T-helper 17 cell (primary cell): Measurements from ENCODE around the gene MYEOV. TPM values are rescaled to one million over a fixed set of nuclear protein-coding genes. Genes with fewer than 3 reads are reported as not detected.

Experiments
- ATAC-seq: fragments of 150-1000 bp; cut with Tn5 transposase; 2 replicates; pipeline ENCODE4 v1.10.0; 2021; ENCODE audit warnings: mild to moderate bottlenecking, moderate library complexity
- DNase-seq, 3 donors: peaks; one replicate each; pipeline versions ENCODE4 v3.0.0 to v3.0.0-alpha.2; 2020 to 2021
- H3K9me3 ChIP-seq: one replicate; pipeline ENCODE4 v1.7.0; 2013; ENCODE audit warnings: low read length, mild to moderate bottlenecking; ENCODE audit not compliant: control insufficient read depth, poor library complexity, severe bottlenecking
- H3K27ac Mint-ChIP-seq: one replicate; pipeline ENCODE4 v1.8.0; 2022; ENCODE audit warnings: mild to moderate bottlenecking, moderate library complexity, mixed read lengths
- H3K27me3 Mint-ChIP-seq: one replicate; pipeline ENCODE4 v1.8.0; 2022; ENCODE audit warnings: mixed read lengths
- H3K36me3 Mint-ChIP-seq: one replicate; pipeline ENCODE4 v1.8.0; 2022; ENCODE audit warnings: low read depth, mixed read lengths
- H3K4me1 Mint-ChIP-seq: one replicate; pipeline ENCODE4 v1.8.0; 2022; ENCODE audit warnings: mild to moderate bottlenecking, mixed read lengths
- H3K4me3 Mint-ChIP-seq: one replicate; pipeline ENCODE4 v1.8.0; 2022; ENCODE audit warnings: mild to moderate bottlenecking, moderate library complexity, mixed read lengths
- total RNA-seq, 4 donors: library from RNA in 2 of 4; stranded (reverse) in 2 of 4; gene quantifications; one replicate each; pipeline ENCODE4 v1.2.3 and lab custom pipeline; 2022 to 2026

Gene MYEOV
- total RNA-seq, 2 donors from 2014 or later = 0.60 to 8.9 TPM

- H3K27ac Mint-ChIP-seq = peak overlapping the region; percentile 69
- H3K9me3 ChIP-seq = no peaks in the 10 kb centered on the region
- no peak for ATAC-seq
- H3K27me3 Mint-ChIP-seq = no peaks in the 10 kb centered on the region
- H3K4me3 Mint-ChIP-seq = no peak overlapping the region
- no peaks in the 10 kb centered on the region for H3K36me3 Mint-ChIP-seq
- DNase-seq = no peak
- H3K4me1 Mint-ChIP-seq = peaks cover 5% of the 10 kb centered on the region
Observed at GRCh38 chr11:69343401-69344321, 49.7 kb downstream of the MYEOV start.

GRCh38 chr11:69344570-69345145 lies 50.7 kb downstream of the MYEOV start:
- no peaks in the 10 kb centered on the region for H3K9me3 ChIP-seq
- Mint-ChIP-seq H3K4me3 (no peak overlapping the region), H3K27ac (no peak overlapping the region), H3K36me3 (no peaks in the 10 kb centered on the region), H3K27me3 (no peaks in the 10 kb centered on the region), H3K4me1 (peaks cover 2% of the 10 kb centered on the region)
- DNase-seq (no peak), ATAC-seq (no peak)

Other genes with a start within 250 kb of the MYEOV start
- gene TPCN2, start 245.2 kb upstream of the MYEOV start, total RNA-seq = 10 to 100 TPM in 1 of 2 donors, 1 to 10 TPM in 1; 9.1 to 16.4 TPM
- under 1 TPM; 0.22 to 0.34 TPM for gene SMIM38, start 138.2 kb upstream of the MYEOV start, total RNA-seq
- gene LINC01488, start 187.5 kb downstream of the MYEOV start, total RNA-seq = not detected